HEK293 (cell line): ENCODE data around the gene TGFBRAP1.

Experiments
- CTCF ChIA-PET: fragments of 350-600 bp; formaldehyde crosslinking; extraction: SDS; loops from one replicate; lab custom pipeline; 2021; ENCODE audit warnings: antibody characterized with exemption; lab: Yijun Ruan, JAX
- POLR2A ChIA-PET: fragments of 300-600 bp; formaldehyde crosslinking; extraction: SDS; loops from one replicate; lab custom pipeline; 2020; ENCODE audit warnings: antibody characterized with exemption, inconsistent platforms; lab: Yijun Ruan, JAX
- H3K27ac ChIP-seq: fragments of 200-500 bp; sonication (Bioruptor generic); 2 replicates; pipeline ENCODE4 v1.5.1; 2014; ENCODE audit warnings: low read depth, low read length, control low read depth, inconsistent platforms; ENCODE audit errors: extremely low read depth
- H3K36me3 ChIP-seq, 2 experiments: fragments of 200-500 bp in 1 of 2; sonication (Bioruptor generic) in 1 of 2; 1 replicate in 1 of 2; 2 replicates in 1 of 2; pipeline ENCODE4 v1.5.1; 2014 to 2017; ENCODE audit warnings: inconsistent platforms in 2 of 2, low read length in 2 of 2; ENCODE audit not compliant: control insufficient read depth in 2 of 2, insufficient read depth in 1 of 2
- H3K4me1 ChIP-seq: fragments of 200-500 bp; sonication (Bioruptor generic); 2 replicates; pipeline ENCODE4 v1.5.1; 2014; ENCODE audit warnings: mild to moderate bottlenecking, low read length, inconsistent platforms; ENCODE audit not compliant: control insufficient read depth, insufficient read depth
- H3K4me3 ChIP-seq: 2 replicates; pipeline ENCODE4 v1.5.1; 2011; ENCODE audit warnings: low read depth, mild to moderate bottlenecking, control low read depth, low read length, moderate library complexity
- H3K9me3 ChIP-seq: fragments of 200-500 bp; sonication (Bioruptor generic); 2 replicates; pipeline ENCODE4 v1.5.1; 2014; ENCODE audit warnings: low read depth, low read length, inconsistent platforms; ENCODE audit not compliant: control insufficient read depth, insufficient read depth
- BCL11B ChIP-seq: fragments of 450-650 bp; formaldehyde crosslinking; IDR thresholded peaks from 2 replicates; pipeline ENCODE4 v1.5.1; 2016; ENCODE audit warnings: low read depth, missing biosample characterization, missing genetic modification characterization
- GLIS1 ChIP-seq: fragments of 450-650 bp; formaldehyde crosslinking; IDR thresholded peaks from 2 replicates; pipeline ENCODE4 v1.5.1; 2016; ENCODE audit warnings: missing biosample characterization, missing genetic modification characterization
- PRDM1 ChIP-seq: fragments of 450-650 bp; formaldehyde crosslinking; IDR thresholded peaks from 2 replicates; pipeline ENCODE4; 2016; ENCODE audit warnings: missing biosample characterization, missing genetic modification characterization
- SETDB1 ChIP-seq: IDR thresholded peaks from one replicate; pipeline ENCODE4 v1.6.1; 2017; ENCODE audit warnings: mild to moderate bottlenecking, low read length, moderate library complexity, mixed read lengths; ENCODE audit not compliant: insufficient read length
- SP2 ChIP-seq: fragments of 450-650 bp; formaldehyde crosslinking; IDR thresholded peaks from 2 replicates; pipeline ENCODE4 v1.5.1; 2016; ENCODE audit warnings: missing biosample characterization, missing genetic modification characterization
- WT1 ChIP-seq: fragments of 450-650 bp; formaldehyde crosslinking; IDR thresholded peaks from 2 replicates; pipeline ENCODE4 v1.5.1; 2016; ENCODE audit warnings: missing biosample characterization, missing genetic modification characterization
- ZBTB20 ChIP-seq: fragments of 450-650 bp; formaldehyde crosslinking; IDR thresholded peaks from 2 replicates; pipeline ENCODE4 v1.5.1; 2016; ENCODE audit warnings: missing biosample characterization, missing genetic modification characterization
- ZBTB26 ChIP-seq: fragments of 450-650 bp; formaldehyde crosslinking; optimal IDR thresholded peaks from 2 replicates; pipeline ENCODE3; 2016; ENCODE audit warnings: missing biosample characterization, mild to moderate bottlenecking, missing genetic modification characterization
- ZBTB48 ChIP-seq: fragments of 450-650 bp; formaldehyde crosslinking; IDR thresholded peaks from 2 replicates; pipeline ENCODE4 v1.5.1; 2016; ENCODE audit warnings: missing biosample characterization, missing genetic modification characterization
- ZNF114 ChIP-seq: fragments of 450-650 bp; formaldehyde crosslinking; IDR thresholded peaks from 2 replicates; pipeline ENCODE4 v1.5.0; 2017; ENCODE audit warnings: missing biosample characterization, missing genetic modification characterization
- ZNF157 ChIP-seq: fragments of 450-650 bp; formaldehyde crosslinking; IDR thresholded peaks from 2 replicates; pipeline ENCODE4 v1.5.1; 2016; ENCODE audit warnings: missing biosample characterization, missing genetic modification characterization
- ZNF174 ChIP-seq: fragments of 450-650 bp; formaldehyde crosslinking; IDR thresholded peaks from 2 replicates; pipeline ENCODE4 v1.5.0; 2017; ENCODE audit warnings: missing biosample characterization, mild to moderate bottlenecking, missing genetic modification characterization
- ZNF544 ChIP-seq: fragments of 450-650 bp; formaldehyde crosslinking; IDR thresholded peaks from 2 replicates; pipeline ENCODE4 v1.5.0; 2017; ENCODE audit warnings: missing biosample characterization, missing genetic modification characterization
- ZNF558 ChIP-seq: fragments of 450-650 bp; formaldehyde crosslinking; IDR thresholded peaks from 2 replicates; pipeline ENCODE4 v1.5.1; 2016; ENCODE audit warnings: missing biosample characterization, missing genetic modification characterization
- TF ChIP-seq, protein P1 (sequence below): IDR thresholded peaks from 2 replicates; pipeline ENCODE4 v1.6.1; 2011; ENCODE audit warnings: mild to moderate bottlenecking, low read depth, low read length, borderline replicate concordance
- TF ChIP-seq, protein P2 (sequence below): fragments of 450-650 bp; formaldehyde crosslinking; IDR thresholded peaks from 2 replicates; pipeline ENCODE4 v1.5.1; 2017; ENCODE audit warnings: missing biosample characterization, missing genetic modification characterization

The TGFBRAP1 gene

GRCh38 chr2:105272176-105272575 lies 57.4 kb downstream of the TGFBRAP1 start:
- Histone ChIP-seq H3K36me3 (peaks cover 8 to 98% of the 10 kb centered on the region in 2 experiments; a peak in 2 of 3 replicates), H3K27ac (no peak overlapping the region), H3K9me3 (no peaks in the 10 kb centered on the region), H3K4me3 (no peak overlapping the region), H3K4me1 (no peaks in the 10 kb centered on the region)
- ChIA-PET POLR2A (no interaction called here), CTCF (no interaction called here)
- TF ChIP-seq ZNF544 (tag by site-specific recombination) (no peak), ZNF157 (tag by site-specific recombination) (no peak), SP2 (tag by site-specific recombination) (no peak), ZBTB26 (tag by site-specific recombination) (no peak), PRDM1 (tag by site-specific recombination) (no peak), SETDB1 (no peak), ZNF174 (tag by site-specific recombination) (no peak), ZBTB20 (tag by site-specific recombination) (no peak), ZNF114 (no peak), ZNF558 (tag by site-specific recombination) (no peak), GLIS1 (no peak)
- TF ChIP-seq, protein P1, sequence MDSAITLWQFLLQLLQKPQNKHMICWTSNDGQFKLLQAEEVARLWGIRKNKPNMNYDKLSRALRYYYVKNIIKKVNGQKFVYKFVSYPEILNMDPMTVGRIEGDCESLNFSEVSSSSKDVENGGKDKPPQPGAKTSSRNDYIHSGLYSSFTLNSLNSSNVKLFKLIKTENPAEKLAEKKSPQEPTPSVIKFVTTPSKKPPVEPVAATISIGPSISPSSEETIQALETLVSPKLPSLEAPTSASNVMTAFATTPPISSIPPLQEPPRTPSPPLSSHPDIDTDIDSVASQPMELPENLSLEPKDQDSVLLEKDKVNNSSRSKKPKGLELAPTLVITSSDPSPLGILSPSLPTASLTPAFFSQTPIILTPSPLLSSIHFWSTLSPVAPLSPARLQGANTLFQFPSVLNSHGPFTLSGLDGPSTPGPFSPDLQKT: no peak

DNA sequence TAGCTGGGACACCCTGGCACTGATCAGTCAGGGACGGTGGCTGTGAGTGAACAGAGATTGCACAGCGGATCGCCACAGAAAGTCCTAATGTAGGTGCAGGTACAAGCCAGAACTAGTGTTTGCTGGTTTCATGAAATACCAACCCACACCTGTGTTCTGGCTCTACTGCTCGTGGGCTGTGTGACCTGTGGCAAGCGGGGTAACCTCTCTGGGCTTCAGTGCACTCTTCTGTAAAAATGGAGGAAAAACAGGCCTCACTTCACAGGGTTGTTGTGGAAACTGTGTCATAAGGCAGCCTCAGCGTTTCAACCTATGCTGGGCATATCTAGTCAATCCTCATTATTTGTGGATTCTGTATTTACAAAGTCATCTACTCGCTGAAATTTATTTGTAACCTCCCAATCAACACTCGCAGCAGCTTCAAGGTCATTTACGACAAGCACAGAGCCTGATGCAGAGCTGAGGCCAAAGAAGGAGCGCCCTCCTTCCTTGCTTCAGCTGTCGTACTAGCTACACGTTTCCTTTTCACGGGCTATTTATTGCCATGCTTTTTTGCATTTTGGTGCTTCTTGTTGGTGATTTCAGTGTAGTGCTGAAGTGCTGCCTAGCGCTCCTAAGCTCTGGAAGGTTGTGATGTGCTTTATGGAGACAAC lies 58.0 kb downstream of the TGFBRAP1 start:
- H3K4me1 ChIP-seq: no peaks in the 10 kb centered on the region
- peaks cover 8 to 98% of the 10 kb centered on the region in 2 experiments; a peak in 2 of 3 replicates for H3K36me3 ChIP-seq
- ChIA-PET POLR2A (no interaction called here), CTCF (interaction anchor here (0.7 kb wide), 1 partner anchor 128 kb away, joined by 5 read pairs; no protein-coding TSS in a partner anchor)
- TF ChIP-seq, protein P2, sequence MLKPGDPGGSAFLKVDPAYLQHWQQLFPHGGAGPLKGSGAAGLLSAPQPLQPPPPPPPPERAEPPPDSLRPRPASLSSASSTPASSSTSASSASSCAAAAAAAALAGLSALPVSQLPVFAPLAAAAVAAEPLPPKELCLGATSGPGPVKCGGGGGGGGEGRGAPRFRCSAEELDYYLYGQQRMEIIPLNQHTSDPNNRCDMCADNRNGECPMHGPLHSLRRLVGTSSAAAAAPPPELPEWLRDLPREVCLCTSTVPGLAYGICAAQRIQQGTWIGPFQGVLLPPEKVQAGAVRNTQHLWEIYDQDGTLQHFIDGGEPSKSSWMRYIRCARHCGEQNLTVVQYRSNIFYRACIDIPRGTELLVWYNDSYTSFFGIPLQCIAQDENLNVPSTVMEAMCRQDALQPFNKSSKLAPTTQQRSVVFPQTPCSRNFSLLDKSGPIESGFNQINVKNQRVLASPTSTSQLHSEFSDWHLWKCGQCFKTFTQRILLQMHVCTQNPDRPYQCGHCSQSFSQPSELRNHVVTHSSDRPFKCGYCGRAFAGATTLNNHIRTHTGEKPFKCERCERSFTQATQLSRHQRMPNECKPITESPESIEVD (tag by site-specific recombination): no peak
- TF ChIP-seq GLIS1: no peak
- no peak for TF ChIP-seq ZBTB48
- no peak for TF ChIP-seq ZNF544 (tag by site-specific recombination)
- no peak for TF ChIP-seq BCL11B (tag by site-specific recombination)
- no peak overlapping the region for H3K27ac ChIP-seq
- H3K9me3 ChIP-seq: no peaks in the 10 kb centered on the region
- H3K4me3 ChIP-seq: no peak overlapping the region

DNA sequence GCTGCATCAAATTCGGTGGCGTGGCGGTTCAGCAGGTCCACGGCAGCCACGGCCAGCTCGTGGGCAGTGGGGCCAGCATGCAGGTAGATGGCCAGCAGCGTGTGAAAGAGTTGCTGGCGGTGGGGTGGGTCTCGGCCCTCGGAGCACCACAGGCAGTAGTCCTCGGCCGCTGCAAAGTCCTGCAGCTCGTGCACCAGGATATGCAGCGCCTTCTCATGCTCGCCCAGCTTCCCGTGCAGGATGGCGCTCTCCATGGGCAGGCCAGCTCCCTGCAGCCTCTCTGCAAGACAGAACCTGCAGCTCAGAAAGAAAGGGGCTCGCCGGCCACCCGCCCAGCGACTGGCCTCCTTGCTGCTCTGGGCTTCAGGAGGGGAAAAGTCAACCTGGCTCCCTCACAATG lies 60.1 kb downstream of the TGFBRAP1 start:
- peaks cover 3 to 92% of the 10 kb centered on the region in 2 experiments; a peak in 1 of 3 replicates for H3K36me3 ChIP-seq
- H3K27ac ChIP-seq: no peak overlapping the region
- H3K4me3 ChIP-seq: no peak overlapping the region
- CTCF ChIA-PET: interaction anchor here (0.6 to 1.0 kb wide), 3 partner anchors 25 to 834 kb away, joined by 3 read pairs; no protein-coding TSS in a partner anchor
- no peak for TF ChIP-seq WT1 (tag by site-specific recombination)
- no peaks in the 10 kb centered on the region for H3K9me3 ChIP-seq
- POLR2A ChIA-PET: interaction anchor here (0.6 kb wide), 1 partner anchor 28 kb away, joined by 3 read pairs; no protein-coding TSS in a partner anchor
- H3K4me1 ChIP-seq: no peaks in the 10 kb centered on the region
